ENCODE results near the gene ZFYVE28. TPM values are rescaled to one million over a fixed set of nuclear protein-coding genes. Genes with fewer than 3 reads are reported as not detected.

ZFYVE28 gene
- total RNA-seq, 1 donor from 2014 or later, result 2.0 TPM

- H3K36me3 ChIP-seq (ENCODE audit: control insufficient read depth, insufficient read depth, low read length), result no peaks in the 10 kb centered on the region
- TF ChIP-seq, protein P1, sequence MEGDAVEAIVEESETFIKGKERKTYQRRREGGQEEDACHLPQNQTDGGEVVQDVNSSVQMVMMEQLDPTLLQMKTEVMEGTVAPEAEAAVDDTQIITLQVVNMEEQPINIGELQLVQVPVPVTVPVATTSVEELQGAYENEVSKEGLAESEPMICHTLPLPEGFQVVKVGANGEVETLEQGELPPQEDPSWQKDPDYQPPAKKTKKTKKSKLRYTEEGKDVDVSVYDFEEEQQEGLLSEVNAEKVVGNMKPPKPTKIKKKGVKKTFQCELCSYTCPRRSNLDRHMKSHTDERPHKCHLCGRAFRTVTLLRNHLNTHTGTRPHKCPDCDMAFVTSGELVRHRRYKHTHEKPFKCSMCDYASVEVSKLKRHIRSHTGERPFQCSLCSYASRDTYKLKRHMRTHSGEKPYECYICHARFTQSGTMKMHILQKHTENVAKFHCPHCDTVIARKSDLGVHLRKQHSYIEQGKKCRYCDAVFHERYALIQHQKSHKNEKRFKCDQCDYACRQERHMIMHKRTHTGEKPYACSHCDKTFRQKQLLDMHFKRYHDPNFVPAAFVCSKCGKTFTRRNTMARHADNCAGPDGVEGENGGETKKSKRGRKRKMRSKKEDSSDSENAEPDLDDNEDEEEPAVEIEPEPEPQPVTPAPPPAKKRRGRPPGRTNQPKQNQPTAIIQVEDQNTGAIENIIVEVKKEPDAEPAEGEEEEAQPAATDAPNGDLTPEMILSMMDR (IDR thresholded peaks at IDR 0.05; ENCODE audit: insufficient read depth, low read length, poor library complexity, severe bottlenecking), result no peak
These were observed 23.9 kb downstream of the ZFYVE28 start for GRCh38 chr4:2394528-2394927.

GRCh38 chr4:2393353-2394270, 24.8 kb downstream of the ZFYVE28 start:
- TF ChIP-seq, protein P1 (IDR thresholded peaks at IDR 0.05; ENCODE audit: insufficient read depth, low read length, poor library complexity, severe bottlenecking), result no peak
- peaks cover 30% of the 10 kb centered on the region for H3K27me3 ChIP-seq (ENCODE audit: control insufficient read depth, insufficient read depth, low read length)
- H3K36me3 ChIP-seq (ENCODE audit: control insufficient read depth, insufficient read depth, low read length), result no peaks in the 10 kb centered on the region
- no peak for DNase-seq (ENCODE audit: low read depth)
- no peak overlapping the region for H3K4me3 ChIP-seq (ENCODE audit: low read depth, low read length)

More at GRCh38 chr4:2394528-2394927, 23.9 kb downstream of the ZFYVE28 start:
- DNase-seq (ENCODE audit: low read depth), result no peak
- H3K27me3 ChIP-seq (ENCODE audit: control insufficient read depth, insufficient read depth, low read length), result peaks cover 23% of the 10 kb centered on the region
- no peak overlapping the region for H3K4me3 ChIP-seq (ENCODE audit: low read depth, low read length)

- Histone ChIP-seq H3K4me3 (ENCODE audit: low read depth, low read length) (no peak overlapping the region), H3K36me3 (ENCODE audit: control insufficient read depth, insufficient read depth, low read length) (no peaks in the 10 kb centered on the region), H3K27me3 (ENCODE audit: control insufficient read depth, insufficient read depth, low read length) (peaks cover 37% of the 10 kb centered on the region)
- TF ChIP-seq, protein P1 (IDR thresholded peaks at IDR 0.05; ENCODE audit: insufficient read depth, low read length, poor library complexity, severe bottlenecking), result no peak
- no peak for DNase-seq (ENCODE audit: low read depth)
These were observed 27.5 kb downstream of the ZFYVE28 start for GRCh38 chr4:2390784-2391421.

GRCh38 chr4:2390146-2390545, 28.3 kb downstream of the ZFYVE28 start:
- Histone ChIP-seq H3K4me3 (ENCODE audit: low read depth, low read length) (no peak overlapping the region), H3K27me3 (ENCODE audit: control insufficient read depth, insufficient read depth, low read length) (peaks cover 37% of the 10 kb centered on the region), H3K36me3 (ENCODE audit: control insufficient read depth, insufficient read depth, low read length) (no peaks in the 10 kb centered on the region)
- TF ChIP-seq, protein P1 (IDR thresholded peaks at IDR 0.05; ENCODE audit: insufficient read depth, low read length, poor library complexity, severe bottlenecking), result no peak
- DNase-seq (ENCODE audit: low read depth), result no peak

DNA sequence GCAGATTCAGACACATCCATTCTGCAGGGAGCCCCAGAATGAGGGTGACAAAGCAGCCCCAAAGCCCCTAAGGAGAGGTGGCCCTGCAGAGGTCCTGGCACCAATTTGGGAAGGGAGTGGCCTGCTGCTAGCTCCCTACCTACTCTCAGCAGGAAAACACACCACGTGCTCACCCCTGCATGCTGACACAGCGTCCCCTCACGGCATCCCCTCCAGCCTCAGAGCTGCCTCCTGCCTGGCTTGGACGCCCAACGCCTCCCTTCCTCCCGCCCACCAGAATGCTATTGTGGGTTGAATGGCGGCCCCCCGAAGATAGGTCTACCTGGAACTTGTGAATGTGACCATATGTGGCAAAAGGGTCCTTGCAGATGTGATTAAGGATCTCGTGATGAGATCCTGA, 28.8 kb downstream of the ZFYVE28 start:
- Histone ChIP-seq H3K4me3 (ENCODE audit: low read depth, low read length) (no peak overlapping the region), H3K36me3 (ENCODE audit: control insufficient read depth, insufficient read depth, low read length) (no peaks in the 10 kb centered on the region), H3K27me3 (ENCODE audit: control insufficient read depth, insufficient read depth, low read length) (peaks cover 36% of the 10 kb centered on the region)
- TF ChIP-seq, protein P1 (IDR thresholded peaks at IDR 0.05; ENCODE audit: insufficient read depth, low read length, poor library complexity, severe bottlenecking), result no peak
- no peak for DNase-seq (ENCODE audit: low read depth)

Measured in kidney epithelial cell (primary cell).